DOHH2 (cell line): ENCODE results near the gene HIF1AN.
"Not testable (repeated sequence)": the region's sequence is repeated elsewhere in the genome, so short reads cannot be mapped to it uniquely, and the experiment has no call there.

Experiments
- H3F3A ChIP-seq: fragments of 200-600 bp; sonication (generic), shearing (Covaris generic); 2 replicates; pipeline ENCODE4 v1.6.0; 2016; ENCODE audit warnings: antibody characterized with exemption, mild to moderate bottlenecking; ENCODE audit not compliant: control insufficient read depth, insufficient read depth
- H3K27ac ChIP-seq: fragments of 200-600 bp; sonication (generic); 2 replicates; pipeline ENCODE4 v1.5.1; 2014; ENCODE audit warnings: low read depth, mild to moderate bottlenecking, low read length, moderate library complexity
- H3K27me3 ChIP-seq: fragments of 200-600 bp; sonication (generic); 2 replicates; pipeline ENCODE4 v1.6.1; 2014; ENCODE audit warnings: mild to moderate bottlenecking, low read length, mixed read lengths; ENCODE audit not compliant: control insufficient read depth
- H3K36me3 ChIP-seq: fragments of 200-600 bp; sonication (generic); 2 replicates; pipeline ENCODE4 v1.6.1; 2014; ENCODE audit warnings: mild to moderate bottlenecking, low read length, moderate library complexity, mixed read lengths; ENCODE audit not compliant: control insufficient read depth
- H3K4me1 ChIP-seq: fragments of 200-600 bp; sonication (generic); 2 replicates; pipeline ENCODE4 v1.6.1; 2014; ENCODE audit warnings: mild to moderate bottlenecking, low read length, mixed read lengths; ENCODE audit not compliant: control insufficient read depth
- H3K4me2 ChIP-seq: fragments of 200-600 bp; sonication (generic); 2 replicates; pipeline ENCODE4 v1.6.0; 2014; ENCODE audit warnings: mild to moderate bottlenecking, low read length, moderate library complexity
- H3K4me3 ChIP-seq: fragments of 200-600 bp; sonication (generic); 2 replicates; pipeline ENCODE4 v1.5.1; 2014; ENCODE audit warnings: mild to moderate bottlenecking, low read length, mixed read lengths
- H3K79me2 ChIP-seq: fragments of 200-600 bp; sonication (generic); 2 replicates; pipeline ENCODE4 v1.6.1; 2014; ENCODE audit warnings: mild to moderate bottlenecking, low read length, mixed read lengths; ENCODE audit not compliant: control insufficient read depth
- H3K9me2 ChIP-seq: fragments of 200-600 bp; sonication (generic); replicated peaks from 2 replicates; pipeline ENCODE4 v1.6.1; 2014; ENCODE audit warnings: mild to moderate bottlenecking, low read length, mixed read lengths; ENCODE audit not compliant: control insufficient read depth
- H3K9me3 ChIP-seq: fragments of 200-600 bp; sonication (generic); 2 replicates; pipeline ENCODE4 v1.6.1; 2014; ENCODE audit warnings: antibody characterized with exemption, low read length, mixed read lengths; ENCODE audit not compliant: control insufficient read depth, insufficient read depth
- H4K20me1 ChIP-seq: fragments of 200-600 bp; sonication (generic); 2 replicates; pipeline ENCODE4 v1.6.0; 2014; ENCODE audit warnings: low read depth, mild to moderate bottlenecking, antibody characterized with exemption, low read length, moderate library complexity; ENCODE audit not compliant: control insufficient read depth, insufficient read depth
- CTCF ChIP-seq: fragments of 200-600 bp; sonication (generic); IDR thresholded peaks from one replicate; pipeline ENCODE4 v1.5.1; 2014; ENCODE audit warnings: antibody characterized with exemption, mild to moderate bottlenecking, low read depth, low read length; ENCODE audit not compliant: poor library complexity, severe bottlenecking
- EZH2phosphoT487 ChIP-seq: fragments of 200-600 bp; sonication (generic); IDR thresholded peaks from 2 replicates; pipeline ENCODE4 v1.6.1; 2017; ENCODE audit warnings: borderline replicate concordance, mild to moderate bottlenecking, antibody characterized with exemption, low read length, moderate library complexity, mixed read lengths

HIF1AN gene

GRCh38 chr10:100570506-100570905 is 34.8 kb downstream of the HIF1AN start:
- no peaks in the 10 kb centered on the region for H3K36me3 ChIP-seq
- peaks cover 3% of the 10 kb centered on the region; the same call in 1 of the 2 replicates for H4K20me1 ChIP-seq
- H3K79me2 ChIP-seq: no peaks in the 10 kb centered on the region
- H3K27ac ChIP-seq: no peak overlapping the region
- no peaks in the 10 kb centered on the region for H3K4me1 ChIP-seq
- H3K9me2 ChIP-seq: no peaks in the 10 kb centered on the region
- H3K4me3 ChIP-seq: no peak overlapping the region
- no peaks in the 10 kb centered on the region for H3F3A ChIP-seq
- TF ChIP-seq EZH2phosphoT487 (no peak), CTCF (no peak)
- no peaks in the 10 kb centered on the region for H3K9me3 ChIP-seq
- H3K4me2 ChIP-seq: no peak overlapping the region
- H3K27me3 ChIP-seq: peaks cover 69% of the 10 kb centered on the region

GRCh38 chr10:100571084-100571856 is 35.5 kb downstream of the HIF1AN start:
- Histone ChIP-seq H3K9me3 (no peaks in the 10 kb centered on the region), H3K27ac (no peak overlapping the region), H3K27me3 (peaks cover 68% of the 10 kb centered on the region), H3K36me3 (no peaks in the 10 kb centered on the region), H3K4me2 (no peak overlapping the region), H3K79me2 (no peaks in the 10 kb centered on the region), H3K9me2 (no peaks in the 10 kb centered on the region), H3K4me1 (no peaks in the 10 kb centered on the region), H4K20me1 (peaks cover 3% of the 10 kb centered on the region; the same call in 1 of the 2 replicates), H3K4me3 (no peak overlapping the region), H3F3A (no peaks in the 10 kb centered on the region)
- no peak for TF ChIP-seq EZH2phosphoT487
- TF ChIP-seq CTCF: no peak

- H3K4me2 ChIP-seq, H3K79me2 ChIP-seq, H3K4me3 ChIP-seq, H3K27ac ChIP-seq, H3F3A ChIP-seq, H3K4me1 ChIP-seq, H3K9me2 ChIP-seq, H3K36me3 ChIP-seq, H3K9me3 ChIP-seq, H4K20me1 ChIP-seq: not testable (repeated sequence)
- H3K27me3 ChIP-seq: peaks cover 43% of the 10 kb centered on the region
These were observed 39.4 kb downstream of the HIF1AN start for GRCh38 chr10:100575146-100575545.

- peaks cover 40% of the 10 kb centered on the region for H3K27me3 ChIP-seq
- H3K4me1 ChIP-seq: no peaks in the 10 kb centered on the region
- no peaks in the 10 kb centered on the region for H4K20me1 ChIP-seq
- TF ChIP-seq EZH2phosphoT487 (no peak), CTCF (no peak)
- no peak overlapping the region for H3K4me3 ChIP-seq
- H3K9me2 ChIP-seq: no peaks in the 10 kb centered on the region
- H3K4me2 ChIP-seq: no peak overlapping the region
- H3K9me3 ChIP-seq: no peaks in the 10 kb centered on the region
- H3K79me2 ChIP-seq: no peaks in the 10 kb centered on the region
- no peaks in the 10 kb centered on the region for H3F3A ChIP-seq
- H3K27ac ChIP-seq: no peak overlapping the region
- no peaks in the 10 kb centered on the region for H3K36me3 ChIP-seq
These were observed 40.0 kb downstream of the HIF1AN start for GRCh38 chr10:100575585-100576281.
